WTC11 (cell line): Measurements from ENCODE around the gene ASB5. TPM values are rescaled to one million over a fixed set of nuclear protein-coding genes. Genes with fewer than 3 reads are reported as not detected.

Experiments used
- ATAC-seq: fragments of 200-7000 bp; cut with Tn5 transposase; 2 replicates; pipeline ENCODE4 v1.10.0; 2021; ENCODE audit warnings: mild to moderate bottlenecking, moderate library complexity
- CTCF ChIA-PET: fragments of 300-600 bp; sonication (Branson Sonifier 250); formaldehyde crosslinking; loops from one replicate; lab custom pipeline; 2021; ENCODE audit warnings: antibody characterized with exemption; lab: Charles Lee
- POLR2A ChIA-PET: fragments of 350-600 bp; sonication (Branson Sonifier 250); formaldehyde crosslinking; loops from one replicate; lab custom pipeline; 2021; ENCODE audit warnings: antibody characterized with exemption; lab: Charles Lee
- DNase-seq: peaks from one replicate; pipeline ENCODE4 v3.0.0; 2021; ENCODE audit warnings: low spot score
- H3K27ac Mint-ChIP-seq: 2 replicates; pipeline ENCODE4 v1.8.0; 2021; ENCODE audit warnings: mixed read lengths
- H3K27me3 Mint-ChIP-seq: 2 replicates; pipeline ENCODE4 v1.8.0; 2021; ENCODE audit warnings: low read depth, mild to moderate bottlenecking, moderate library complexity, mixed read lengths
- H3K36me3 Mint-ChIP-seq: 2 replicates; pipeline ENCODE4 v1.8.0; 2021; ENCODE audit warnings: mixed read lengths
- H3K4me1 Mint-ChIP-seq: 2 replicates; pipeline ENCODE4 v1.8.0; 2022; ENCODE audit warnings: mixed read lengths
- H3K4me3 Mint-ChIP-seq: 2 replicates; pipeline ENCODE4 v1.8.0; 2021; ENCODE audit warnings: mild to moderate bottlenecking, moderate library complexity, mixed read lengths
- H3K9me3 Mint-ChIP-seq: 2 replicates; pipeline ENCODE4 v1.8.0; 2021; ENCODE audit warnings: mixed read lengths
- CREM ChIP-seq: sonication (generic); formaldehyde crosslinking; IDR thresholded peaks from 2 replicates; pipeline ENCODE4 v1.8.1; 2022; ENCODE audit warnings: mild to moderate bottlenecking, missing genetic modification reagents, moderate library complexity
- FOXJ3 ChIP-seq: sonication (generic); formaldehyde crosslinking; IDR thresholded peaks from 2 replicates; pipeline ENCODE4 v1.9.0; 2021; ENCODE audit warnings: missing genetic modification reagents, mild to moderate bottlenecking, borderline replicate concordance
- JAZF1 ChIP-seq: fragments of 250-450 bp; sonication (Bioruptor Pico); IDR thresholded peaks from 2 replicates; pipeline ENCODE4 v1.9.0; 2021; ENCODE audit warnings: moderate library complexity, mild to moderate bottlenecking, inconsistent platforms
- JUN ChIP-seq: sonication (generic); formaldehyde crosslinking; IDR thresholded peaks from 2 replicates; pipeline ENCODE4 v1.8.0; 2023; ENCODE audit warnings: mild to moderate bottlenecking, missing genetic modification reagents
- NFATC4 ChIP-seq: fragments of 250-450 bp; sonication (Bioruptor Pico); IDR thresholded peaks from 2 replicates; pipeline ENCODE4 v1.9.0; 2021; ENCODE audit warnings: mild to moderate bottlenecking
- NFYB ChIP-seq: sonication (generic); formaldehyde crosslinking; conservative IDR thresholded peaks from 2 replicates; pipeline ENCODE4 v1.8.0; 2022; ENCODE audit warnings: low read depth, missing genetic modification reagents
- TCF7 ChIP-seq: sonication (generic); formaldehyde crosslinking; IDR thresholded peaks from 2 replicates; pipeline ENCODE4 v1.8.0; 2022; ENCODE audit warnings: mild to moderate bottlenecking, low read depth, missing genetic modification reagents, moderate library complexity
- TEAD4 ChIP-seq: sonication (generic); formaldehyde crosslinking; IDR thresholded peaks from 2 replicates; pipeline ENCODE4 v1.8.0; 2022; ENCODE audit warnings: mild to moderate bottlenecking, missing genetic modification reagents
- ZNF263 ChIP-seq: sonication (generic); formaldehyde crosslinking; IDR thresholded peaks from 2 replicates; pipeline ENCODE4 v1.8.1; 2022; ENCODE audit warnings: low read depth, mild to moderate bottlenecking, moderate library complexity, missing genetic modification reagents
- ZNF396 ChIP-seq: fragments of 250-450 bp; sonication (Bioruptor Pico); IDR thresholded peaks from 2 replicates; pipeline ENCODE4 v1.8.0; 2021; ENCODE audit warnings: mild to moderate bottlenecking, moderate library complexity, borderline replicate concordance
- total RNA-seq: library from RNA; stranded (reverse); gene quantifications from 3 replicates; pipeline ENCODE4 v1.2.3, GENCODE V29; 2021
- TF ChIP-seq, protein P1 (sequence below): sonication (generic); formaldehyde crosslinking; IDR thresholded peaks from 2 replicates; pipeline ENCODE4 v1.8.0; 2022; ENCODE audit warnings: missing genetic modification reagents
- TF ChIP-seq, protein P2 (sequence below): sonication (generic); formaldehyde crosslinking; IDR thresholded peaks from 2 replicates; pipeline ENCODE4 v1.8.0; 2022; ENCODE audit warnings: mild to moderate bottlenecking, missing genetic modification reagents
- TF ChIP-seq, protein P3 (sequence below): sonication (generic); formaldehyde crosslinking; IDR thresholded peaks from 2 replicates; pipeline ENCODE4 v1.8.1; 2022; ENCODE audit warnings: missing genetic modification reagents, borderline replicate concordance
- TF ChIP-seq, protein P4 (sequence below): fragments of 250-450 bp; sonication (Bioruptor Pico); IDR thresholded peaks from 2 replicates; pipeline ENCODE4 v2.1.2; 2022; ENCODE audit warnings: mild to moderate bottlenecking, moderate library complexity
- TF ChIP-seq, protein P5 (sequence below): fragments of 250-450 bp; sonication (Bioruptor Pico); IDR thresholded peaks from 2 replicates; pipeline ENCODE4 v1.9.0; 2021; ENCODE audit warnings: moderate library complexity, mild to moderate bottlenecking, inconsistent platforms, borderline replicate concordance
- TF ChIP-seq, protein P6 (sequence below): fragments of 250-450 bp; sonication (Bioruptor Pico); IDR thresholded peaks from 2 replicates; pipeline ENCODE4 v1.9.0; 2021; ENCODE audit warnings: mild to moderate bottlenecking
- TF ChIP-seq, protein P7 (sequence below): fragments of 200-600 bp; IDR thresholded peaks from 2 replicates; pipeline ENCODE4 v1.8.0; 2022; ENCODE audit warnings: antibody characterized with exemption
- TF ChIP-seq, protein P8 (sequence below): sonication (generic); formaldehyde crosslinking; IDR thresholded peaks from 2 replicates; pipeline ENCODE4 v1.8.0; 2023; ENCODE audit warnings: mild to moderate bottlenecking, missing genetic modification reagents

Gene ASB5
- total RNA-seq, 1 experiment from 2014 or later: not detected

DNA sequence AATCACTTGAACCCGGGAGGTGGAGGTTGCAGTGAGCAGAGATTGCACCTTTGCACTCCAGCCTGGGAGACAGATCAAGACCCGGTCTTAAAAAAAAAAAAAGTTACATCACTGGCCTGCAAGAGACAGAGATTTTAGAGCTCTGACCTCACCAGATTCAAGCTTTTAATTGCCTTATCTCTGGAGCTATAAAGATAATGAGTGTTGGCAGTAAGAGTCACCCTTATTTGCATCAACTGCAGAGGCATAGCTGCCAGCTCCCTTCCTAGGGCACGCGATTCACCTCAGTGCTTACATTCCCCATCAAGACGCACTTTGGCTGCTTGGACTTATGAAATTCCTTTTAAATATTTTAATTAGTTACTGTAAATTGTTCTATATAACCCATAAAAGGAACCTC is 61.2 kb downstream of the ASB5 start:
- H3K27ac Mint-ChIP-seq: no peak overlapping the region
- H3K27me3 Mint-ChIP-seq: no peaks in the 10 kb centered on the region
- ATAC-seq: no peak
- no peak for DNase-seq
- H3K9me3 Mint-ChIP-seq: peaks cover 16% of the 10 kb centered on the region
- H3K4me1 Mint-ChIP-seq: peaks cover 24% of the 10 kb centered on the region
- POLR2A ChIA-PET: no interaction called here
- H3K36me3 Mint-ChIP-seq: peaks cover 10% of the 10 kb centered on the region; the same call in 1 of the 2 replicates
- CTCF ChIA-PET: no interaction called here
- H3K4me3 Mint-ChIP-seq: no peak overlapping the region
- TF ChIP-seq CREM (CRISPR knock-in tag) (no peak), ZNF396 (no peak), JAZF1 (CRISPR knock-in tag) (no peak), TEAD4 (no peak), NFYB (CRISPR knock-in tag) (no peak), TCF7 (CRISPR knock-in tag) (no peak), FOXJ3 (CRISPR knock-in tag) (no peak), ZNF263 (CRISPR knock-in tag) (no peak), NFATC4 (CRISPR knock-in tag) (no peak), JUN (CRISPR knock-in tag) (no peak)
- TF ChIP-seq, protein P1, sequence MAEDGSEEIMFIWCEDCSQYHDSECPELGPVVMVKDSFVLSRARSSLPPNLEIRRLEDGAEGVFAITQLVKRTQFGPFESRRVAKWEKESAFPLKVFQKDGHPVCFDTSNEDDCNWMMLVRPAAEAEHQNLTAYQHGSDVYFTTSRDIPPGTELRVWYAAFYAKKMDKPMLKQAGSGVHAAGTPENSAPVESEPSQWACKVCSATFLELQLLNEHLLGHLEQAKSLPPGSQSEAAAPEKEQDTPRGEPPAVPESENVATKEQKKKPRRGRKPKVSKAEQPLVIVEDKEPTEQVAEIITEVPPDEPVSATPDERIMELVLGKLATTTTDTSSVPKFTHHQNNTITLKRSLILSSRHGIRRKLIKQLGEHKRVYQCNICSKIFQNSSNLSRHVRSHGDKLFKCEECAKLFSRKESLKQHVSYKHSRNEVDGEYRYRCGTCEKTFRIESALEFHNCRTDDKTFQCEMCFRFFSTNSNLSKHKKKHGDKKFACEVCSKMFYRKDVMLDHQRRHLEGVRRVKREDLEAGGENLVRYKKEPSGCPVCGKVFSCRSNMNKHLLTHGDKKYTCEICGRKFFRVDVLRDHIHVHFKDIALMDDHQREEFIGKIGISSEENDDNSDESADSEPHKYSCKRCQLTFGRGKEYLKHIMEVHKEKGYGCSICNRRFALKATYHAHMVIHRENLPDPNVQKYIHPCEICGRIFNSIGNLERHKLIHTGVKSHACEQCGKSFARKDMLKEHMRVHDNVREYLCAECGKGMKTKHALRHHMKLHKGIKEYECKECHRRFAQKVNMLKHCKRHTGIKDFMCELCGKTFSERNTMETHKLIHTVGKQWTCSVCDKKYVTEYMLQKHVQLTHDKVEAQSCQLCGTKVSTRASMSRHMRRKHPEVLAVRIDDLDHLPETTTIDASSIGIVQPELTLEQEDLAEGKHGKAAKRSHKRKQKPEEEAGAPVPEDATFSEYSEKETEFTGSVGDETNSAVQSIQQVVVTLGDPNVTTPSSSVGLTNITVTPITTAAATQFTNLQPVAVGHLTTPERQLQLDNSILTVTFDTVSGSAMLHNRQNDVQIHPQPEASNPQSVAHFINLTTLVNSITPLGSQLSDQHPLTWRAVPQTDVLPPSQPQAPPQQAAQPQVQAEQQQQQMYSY (CRISPR knock-in tag): no peak
- TF ChIP-seq, protein P2, sequence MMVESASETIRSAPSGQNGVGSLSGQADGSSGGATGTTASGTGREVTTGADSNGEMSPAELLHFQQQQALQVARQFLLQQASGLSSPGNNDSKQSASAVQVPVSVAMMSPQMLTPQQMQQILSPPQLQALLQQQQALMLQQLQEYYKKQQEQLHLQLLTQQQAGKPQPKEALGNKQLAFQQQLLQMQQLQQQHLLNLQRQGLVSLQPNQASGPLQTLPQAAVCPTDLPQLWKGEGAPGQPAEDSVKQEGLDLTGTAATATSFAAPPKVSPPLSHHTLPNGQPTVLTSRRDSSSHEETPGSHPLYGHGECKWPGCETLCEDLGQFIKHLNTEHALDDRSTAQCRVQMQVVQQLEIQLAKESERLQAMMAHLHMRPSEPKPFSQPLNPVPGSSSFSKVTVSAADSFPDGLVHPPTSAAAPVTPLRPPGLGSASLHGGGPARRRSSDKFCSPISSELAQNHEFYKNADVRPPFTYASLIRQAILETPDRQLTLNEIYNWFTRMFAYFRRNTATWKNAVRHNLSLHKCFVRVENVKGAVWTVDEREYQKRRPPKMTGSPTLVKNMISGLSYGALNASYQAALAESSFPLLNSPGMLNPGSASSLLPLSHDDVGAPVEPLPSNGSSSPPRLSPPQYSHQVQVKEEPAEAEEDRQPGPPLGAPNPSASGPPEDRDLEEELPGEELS (CRISPR knock-in tag): no peak
- TF ChIP-seq, protein P3, sequence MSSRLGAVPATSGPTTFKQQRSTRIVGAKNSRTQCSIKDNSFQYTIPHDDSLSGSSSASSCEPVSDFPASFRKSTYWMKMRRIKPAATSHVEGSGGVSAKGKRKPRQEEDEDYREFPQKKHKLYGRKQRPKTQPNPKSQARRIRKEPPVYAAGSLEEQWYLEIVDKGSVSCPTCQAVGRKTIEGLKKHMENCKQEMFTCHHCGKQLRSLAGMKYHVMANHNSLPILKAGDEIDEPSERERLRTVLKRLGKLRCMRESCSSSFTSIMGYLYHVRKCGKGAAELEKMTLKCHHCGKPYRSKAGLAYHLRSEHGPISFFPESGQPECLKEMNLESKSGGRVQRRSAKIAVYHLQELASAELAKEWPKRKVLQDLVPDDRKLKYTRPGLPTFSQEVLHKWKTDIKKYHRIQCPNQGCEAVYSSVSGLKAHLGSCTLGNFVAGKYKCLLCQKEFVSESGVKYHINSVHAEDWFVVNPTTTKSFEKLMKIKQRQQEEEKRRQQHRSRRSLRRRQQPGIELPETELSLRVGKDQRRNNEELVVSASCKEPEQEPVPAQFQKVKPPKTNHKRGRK (CRISPR knock-in tag): no peak
- TF ChIP-seq, protein P4, sequence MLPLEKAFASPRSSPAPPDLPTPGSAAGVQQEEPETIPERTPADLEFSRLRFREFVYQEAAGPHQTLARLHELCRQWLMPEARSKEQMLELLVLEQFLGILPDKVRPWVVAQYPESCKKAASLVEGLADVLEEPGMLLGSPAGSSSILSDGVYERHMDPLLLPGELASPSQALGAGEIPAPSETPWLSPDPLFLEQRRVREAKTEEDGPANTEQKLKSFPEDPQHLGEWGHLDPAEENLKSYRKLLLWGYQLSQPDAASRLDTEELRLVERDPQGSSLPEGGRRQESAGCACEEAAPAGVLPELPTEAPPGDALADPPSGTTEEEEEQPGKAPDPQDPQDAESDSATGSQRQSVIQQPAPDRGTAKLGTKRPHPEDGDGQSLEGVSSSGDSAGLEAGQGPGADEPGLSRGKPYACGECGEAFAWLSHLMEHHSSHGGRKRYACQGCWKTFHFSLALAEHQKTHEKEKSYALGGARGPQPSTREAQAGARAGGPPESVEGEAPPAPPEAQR: no peak
- TF ChIP-seq, protein P5, sequence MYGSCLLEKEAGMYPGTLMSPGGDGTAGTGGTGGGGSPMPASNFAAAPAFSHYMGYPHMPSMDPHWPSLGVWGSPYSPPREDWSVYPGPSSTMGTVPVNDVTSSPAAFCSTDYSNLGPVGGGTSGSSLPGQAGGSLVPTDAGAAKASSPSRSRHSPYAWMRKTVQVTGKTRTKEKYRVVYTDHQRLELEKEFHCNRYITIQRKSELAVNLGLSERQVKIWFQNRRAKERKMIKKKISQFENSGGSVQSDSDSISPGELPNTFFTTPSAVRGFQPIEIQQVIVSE (CRISPR knock-in tag): no peak
- TF ChIP-seq, protein P6, sequence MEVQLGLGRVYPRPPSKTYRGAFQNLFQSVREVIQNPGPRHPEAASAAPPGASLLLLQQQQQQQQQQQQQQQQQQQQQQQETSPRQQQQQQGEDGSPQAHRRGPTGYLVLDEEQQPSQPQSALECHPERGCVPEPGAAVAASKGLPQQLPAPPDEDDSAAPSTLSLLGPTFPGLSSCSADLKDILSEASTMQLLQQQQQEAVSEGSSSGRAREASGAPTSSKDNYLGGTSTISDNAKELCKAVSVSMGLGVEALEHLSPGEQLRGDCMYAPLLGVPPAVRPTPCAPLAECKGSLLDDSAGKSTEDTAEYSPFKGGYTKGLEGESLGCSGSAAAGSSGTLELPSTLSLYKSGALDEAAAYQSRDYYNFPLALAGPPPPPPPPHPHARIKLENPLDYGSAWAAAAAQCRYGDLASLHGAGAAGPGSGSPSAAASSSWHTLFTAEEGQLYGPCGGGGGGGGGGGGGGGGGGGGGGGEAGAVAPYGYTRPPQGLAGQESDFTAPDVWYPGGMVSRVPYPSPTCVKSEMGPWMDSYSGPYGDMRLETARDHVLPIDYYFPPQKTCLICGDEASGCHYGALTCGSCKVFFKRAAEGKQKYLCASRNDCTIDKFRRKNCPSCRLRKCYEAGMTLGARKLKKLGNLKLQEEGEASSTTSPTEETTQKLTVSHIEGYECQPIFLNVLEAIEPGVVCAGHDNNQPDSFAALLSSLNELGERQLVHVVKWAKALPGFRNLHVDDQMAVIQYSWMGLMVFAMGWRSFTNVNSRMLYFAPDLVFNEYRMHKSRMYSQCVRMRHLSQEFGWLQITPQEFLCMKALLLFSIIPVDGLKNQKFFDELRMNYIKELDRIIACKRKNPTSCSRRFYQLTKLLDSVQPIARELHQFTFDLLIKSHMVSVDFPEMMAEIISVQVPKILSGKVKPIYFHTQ (CRISPR knock-in tag): no peak
- TF ChIP-seq, protein P7, sequence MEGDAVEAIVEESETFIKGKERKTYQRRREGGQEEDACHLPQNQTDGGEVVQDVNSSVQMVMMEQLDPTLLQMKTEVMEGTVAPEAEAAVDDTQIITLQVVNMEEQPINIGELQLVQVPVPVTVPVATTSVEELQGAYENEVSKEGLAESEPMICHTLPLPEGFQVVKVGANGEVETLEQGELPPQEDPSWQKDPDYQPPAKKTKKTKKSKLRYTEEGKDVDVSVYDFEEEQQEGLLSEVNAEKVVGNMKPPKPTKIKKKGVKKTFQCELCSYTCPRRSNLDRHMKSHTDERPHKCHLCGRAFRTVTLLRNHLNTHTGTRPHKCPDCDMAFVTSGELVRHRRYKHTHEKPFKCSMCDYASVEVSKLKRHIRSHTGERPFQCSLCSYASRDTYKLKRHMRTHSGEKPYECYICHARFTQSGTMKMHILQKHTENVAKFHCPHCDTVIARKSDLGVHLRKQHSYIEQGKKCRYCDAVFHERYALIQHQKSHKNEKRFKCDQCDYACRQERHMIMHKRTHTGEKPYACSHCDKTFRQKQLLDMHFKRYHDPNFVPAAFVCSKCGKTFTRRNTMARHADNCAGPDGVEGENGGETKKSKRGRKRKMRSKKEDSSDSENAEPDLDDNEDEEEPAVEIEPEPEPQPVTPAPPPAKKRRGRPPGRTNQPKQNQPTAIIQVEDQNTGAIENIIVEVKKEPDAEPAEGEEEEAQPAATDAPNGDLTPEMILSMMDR: no peak
- TF ChIP-seq, protein P8, sequence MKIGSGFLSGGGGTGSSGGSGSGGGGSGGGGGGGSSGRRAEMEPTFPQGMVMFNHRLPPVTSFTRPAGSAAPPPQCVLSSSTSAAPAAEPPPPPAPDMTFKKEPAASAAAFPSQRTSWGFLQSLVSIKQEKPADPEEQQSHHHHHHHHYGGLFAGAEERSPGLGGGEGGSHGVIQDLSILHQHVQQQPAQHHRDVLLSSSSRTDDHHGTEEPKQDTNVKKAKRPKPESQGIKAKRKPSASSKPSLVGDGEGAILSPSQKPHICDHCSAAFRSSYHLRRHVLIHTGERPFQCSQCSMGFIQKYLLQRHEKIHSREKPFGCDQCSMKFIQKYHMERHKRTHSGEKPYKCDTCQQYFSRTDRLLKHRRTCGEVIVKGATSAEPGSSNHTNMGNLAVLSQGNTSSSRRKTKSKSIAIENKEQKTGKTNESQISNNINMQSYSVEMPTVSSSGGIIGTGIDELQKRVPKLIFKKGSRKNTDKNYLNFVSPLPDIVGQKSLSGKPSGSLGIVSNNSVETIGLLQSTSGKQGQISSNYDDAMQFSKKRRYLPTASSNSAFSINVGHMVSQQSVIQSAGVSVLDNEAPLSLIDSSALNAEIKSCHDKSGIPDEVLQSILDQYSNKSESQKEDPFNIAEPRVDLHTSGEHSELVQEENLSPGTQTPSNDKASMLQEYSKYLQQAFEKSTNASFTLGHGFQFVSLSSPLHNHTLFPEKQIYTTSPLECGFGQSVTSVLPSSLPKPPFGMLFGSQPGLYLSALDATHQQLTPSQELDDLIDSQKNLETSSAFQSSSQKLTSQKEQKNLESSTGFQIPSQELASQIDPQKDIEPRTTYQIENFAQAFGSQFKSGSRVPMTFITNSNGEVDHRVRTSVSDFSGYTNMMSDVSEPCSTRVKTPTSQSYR (CRISPR knock-in tag): no peak
